HG02759 (cell line): ENCODE results near the gene SPG7.
"Not testable (repeated sequence)": the region's sequence is repeated elsewhere in the genome, so short reads cannot be mapped to it uniquely, and the experiment has no call there.

ENCODE experiments used
- ATAC-seq: cut with Tn5 transposase; IDR thresholded peaks from one replicate; pipeline ENCODE4 v1.9.1; 2021; ENCODE audit warnings: mild to moderate bottlenecking, moderate library complexity; ENCODE audit not compliant: unreplicated experiment

The SPG7 gene

DNA sequence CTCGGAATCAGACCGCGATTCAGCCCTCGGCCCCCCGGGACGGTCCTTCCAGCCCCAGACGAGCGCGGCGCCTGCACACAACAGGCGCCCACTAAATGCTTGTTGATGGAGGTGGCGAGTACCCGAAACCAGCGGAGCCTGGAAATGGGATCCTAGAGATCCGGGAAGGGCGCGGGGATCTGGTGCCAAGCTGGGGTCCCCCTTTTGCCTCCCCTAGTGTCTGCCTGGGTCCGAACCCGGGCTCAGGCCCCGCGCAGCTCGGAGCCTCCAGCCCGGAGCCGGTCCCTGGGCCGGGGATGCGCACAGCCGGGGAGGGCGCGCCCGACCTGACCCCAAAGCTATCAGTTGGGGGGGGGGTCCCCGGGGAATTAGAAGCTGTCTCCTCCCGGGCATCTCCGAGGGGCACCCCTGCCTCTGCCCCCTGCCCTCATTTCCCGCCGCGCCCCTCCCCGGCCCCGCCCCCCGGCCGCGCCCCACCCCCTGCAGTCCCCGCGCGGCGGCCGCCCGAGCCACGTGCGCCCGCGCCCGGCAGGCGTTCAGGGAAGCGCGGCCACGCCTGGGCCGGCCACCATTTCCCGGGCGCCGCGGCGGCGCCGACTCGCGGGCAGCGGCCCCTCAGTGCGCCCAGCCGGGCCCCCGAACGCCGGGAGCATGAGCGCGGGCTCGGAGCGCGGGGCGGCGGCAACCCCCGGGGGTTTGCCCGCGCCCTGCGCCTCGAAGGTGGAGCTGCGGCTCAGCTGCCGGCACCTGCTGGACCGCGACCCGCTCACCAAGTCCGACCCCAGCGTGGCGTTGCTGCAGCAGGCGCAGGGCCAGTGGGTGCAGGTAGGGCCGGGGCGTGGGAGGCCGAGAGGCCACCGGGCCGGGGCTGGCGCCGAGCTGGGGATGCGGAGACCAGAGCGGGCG lies 67.3 kb downstream of the SPG7 start, which contains the start of gene CPNE7:
TSS of gene CPNE7 (plus strand) at position 512 of the 906 bp plus-strand sequence. CDS start at position 652, 140 bp downstream.
- peak; percentile 37 for ATAC-seq

DNA sequence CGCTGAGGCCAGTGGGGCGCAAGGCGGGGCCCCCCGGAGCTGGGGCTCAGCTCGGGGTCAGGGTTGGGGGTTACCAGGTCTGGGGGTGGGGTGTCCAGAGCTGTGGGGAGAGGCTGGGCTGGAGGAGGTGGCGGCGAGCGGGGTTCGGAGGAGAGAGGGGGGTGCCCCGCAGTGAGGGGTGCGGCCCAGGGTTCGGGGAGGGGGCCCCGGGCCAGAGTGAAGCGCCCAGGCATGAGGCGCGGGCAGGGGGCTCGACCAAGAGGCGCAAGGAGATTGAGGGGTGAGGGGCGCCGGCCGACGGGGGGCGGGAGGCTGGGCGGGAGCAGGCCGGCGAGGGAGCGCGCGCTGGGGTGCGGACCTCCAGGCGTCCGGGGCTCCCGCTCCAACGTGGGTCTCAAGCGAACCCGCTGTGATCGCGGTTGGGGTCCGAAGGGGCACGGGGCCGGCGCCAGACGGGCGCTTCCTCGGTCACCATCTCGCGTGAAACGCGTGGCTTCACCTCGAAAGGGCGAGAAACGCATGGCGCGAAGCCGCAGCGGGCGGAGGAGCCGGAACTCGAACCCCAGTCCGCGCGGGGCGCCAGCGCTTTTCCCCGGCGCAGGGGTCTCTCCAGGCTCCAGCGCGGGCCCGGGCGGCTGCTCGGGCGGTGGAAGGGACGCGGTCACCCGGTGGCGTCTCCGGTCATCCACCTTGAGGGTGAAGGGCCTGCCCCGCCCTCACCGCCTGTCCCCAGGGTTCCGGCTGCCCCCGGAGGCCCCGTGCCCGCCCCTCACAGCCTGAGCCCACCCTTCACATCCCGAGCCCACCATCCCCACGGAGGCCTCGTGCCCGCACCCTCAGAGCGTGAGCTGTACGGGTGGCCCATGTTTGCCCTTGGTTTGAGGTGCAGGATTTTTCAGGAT lies 68.2 kb downstream of the SPG7 start:
- no peak for ATAC-seq

DNA sequence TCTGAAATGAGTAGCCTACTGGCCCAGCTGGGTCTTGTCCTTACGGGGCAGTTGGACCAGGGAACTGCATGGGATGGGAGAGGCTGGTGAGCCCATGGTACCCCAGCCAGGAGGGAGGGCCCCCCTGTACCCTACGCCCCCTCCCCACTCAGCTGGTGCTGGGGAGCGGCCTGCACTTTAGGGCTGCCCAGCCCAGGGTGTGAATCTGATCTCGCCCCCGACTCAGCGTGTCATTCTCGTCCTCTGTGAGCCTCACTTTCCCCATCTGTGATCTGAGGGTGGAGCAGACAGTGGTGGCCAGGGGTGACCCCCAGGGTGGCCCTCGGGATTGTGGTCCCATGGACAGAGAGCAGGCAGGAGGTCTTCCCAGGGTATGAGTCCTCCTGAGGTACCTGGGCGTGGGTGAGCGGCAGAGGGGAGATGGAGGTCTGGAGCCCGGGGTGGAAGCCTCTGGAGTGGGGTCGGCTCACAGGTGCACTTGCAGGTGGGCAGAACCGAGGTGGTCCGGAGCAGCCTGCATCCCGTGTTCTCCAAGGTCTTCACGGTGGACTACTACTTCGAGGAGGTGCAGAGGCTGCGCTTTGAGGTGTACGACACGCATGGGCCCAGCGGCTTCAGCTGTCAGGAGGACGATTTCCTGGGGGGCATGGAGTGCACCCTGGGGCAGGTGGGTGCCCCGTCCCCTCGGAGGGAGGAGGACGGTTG lies 69.0 kb downstream of the SPG7 start:
- no peak for ATAC-seq

DNA sequence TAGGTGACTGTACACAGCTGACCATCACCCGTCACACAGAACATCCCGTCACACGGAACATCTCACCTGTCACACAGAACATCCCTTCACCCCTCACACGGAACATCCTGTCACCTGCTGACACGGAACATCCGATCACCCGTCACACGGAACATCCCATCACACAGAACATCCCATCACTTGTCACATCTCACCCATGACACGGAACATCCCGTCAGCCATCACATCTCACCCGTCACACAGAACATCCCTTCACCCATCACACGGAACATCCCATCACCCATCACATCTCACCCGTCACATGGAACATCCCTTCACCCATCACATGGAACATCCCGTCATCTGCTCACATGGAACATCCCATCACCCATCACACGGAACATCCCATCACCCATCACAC lies 71.1 kb downstream of the SPG7 start:
- no peak for ATAC-seq

DNA sequence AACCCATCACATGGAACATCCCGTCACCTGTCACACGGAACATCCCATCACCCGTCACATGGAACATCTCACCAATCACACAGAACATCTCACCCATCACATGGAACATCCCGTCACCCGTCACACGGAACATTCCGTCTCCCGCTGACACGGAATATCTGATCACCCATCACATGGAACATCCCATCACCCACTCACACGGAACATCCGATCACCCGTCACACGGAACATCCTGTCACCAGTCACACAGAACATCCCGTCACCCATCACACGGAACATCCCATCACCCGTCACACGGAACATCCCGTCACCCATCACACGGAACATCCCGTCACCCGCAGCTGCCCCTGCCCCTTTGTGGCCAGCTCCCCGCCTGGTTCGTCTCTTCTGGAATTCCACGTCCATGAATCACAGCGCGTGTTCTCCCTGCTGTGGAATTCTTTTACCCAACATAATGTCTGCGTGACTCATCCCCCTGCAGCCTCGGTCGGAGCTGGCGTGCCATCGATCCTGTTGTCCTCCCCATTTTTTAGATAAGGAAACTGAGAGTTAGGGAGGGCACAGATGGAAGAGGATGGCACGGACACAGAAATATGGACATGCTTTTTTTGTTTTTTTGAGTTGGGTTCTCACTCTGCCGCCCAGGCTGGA lies 73.0 kb downstream of the SPG7 start:
- ATAC-seq = no peak

DNA sequence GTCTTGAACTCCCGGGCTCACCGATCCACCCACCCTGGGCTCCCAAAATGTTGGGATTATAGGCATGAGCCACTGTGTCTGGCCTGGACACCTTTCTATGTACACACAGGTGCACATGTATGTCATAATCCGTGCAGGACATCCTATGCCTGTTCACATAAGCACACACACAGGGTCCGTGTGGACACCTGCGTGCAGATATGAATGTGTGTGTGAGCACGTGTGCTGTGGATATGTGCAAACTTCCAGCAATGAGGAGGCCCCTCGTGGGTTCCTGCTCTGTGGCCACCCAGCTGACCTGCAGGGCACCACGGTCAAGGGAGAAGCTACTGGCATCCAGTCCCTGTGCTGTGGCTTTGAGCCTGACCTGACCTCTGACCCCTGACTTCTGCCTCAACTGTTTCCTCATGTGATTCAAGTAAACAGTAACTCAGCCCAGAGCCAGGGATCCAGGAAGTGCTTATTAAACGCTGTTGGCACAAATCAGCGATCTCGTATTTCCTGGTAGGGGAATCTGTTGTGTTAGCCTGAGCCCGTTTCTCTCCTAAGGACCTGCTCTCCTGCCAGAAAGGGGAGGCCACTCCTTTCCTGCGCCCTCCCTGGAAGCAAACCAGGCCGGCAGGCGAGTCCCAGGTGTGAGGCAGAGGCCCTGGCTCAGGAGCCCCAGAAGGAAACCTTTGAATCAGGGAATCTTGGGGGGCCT lies 73.8 kb downstream of the SPG7 start:
- ATAC-seq = no peak

DNA sequence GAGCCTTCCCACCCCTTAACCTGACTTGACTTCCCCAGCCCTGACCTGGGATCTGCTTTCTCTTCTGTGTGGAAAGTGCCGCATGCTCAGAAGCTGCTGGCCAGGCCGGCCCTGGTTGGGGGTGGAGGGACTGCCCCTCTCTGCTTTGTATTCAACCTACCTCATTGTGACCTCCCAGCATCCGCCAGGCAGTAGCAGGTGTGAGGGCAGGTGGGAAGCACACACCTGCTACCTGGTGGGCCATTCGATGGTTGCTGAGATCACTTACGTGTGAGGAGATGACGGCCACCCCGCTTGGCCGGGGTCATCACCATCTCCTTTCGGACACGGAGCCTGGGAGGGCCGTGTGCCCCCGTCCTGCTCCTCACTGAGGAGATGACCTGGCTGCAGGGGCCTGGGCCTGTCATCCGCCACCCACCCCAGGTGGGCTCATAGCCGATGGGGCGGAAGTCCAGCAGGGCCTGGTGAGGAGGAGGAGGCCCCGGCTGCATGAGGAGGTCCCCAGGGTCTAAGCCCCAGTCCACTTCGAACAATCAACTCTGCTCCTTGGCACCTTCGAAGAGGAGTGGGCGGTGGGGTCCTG lies 74.5 kb downstream of the SPG7 start:
- ATAC-seq = no peak

DNA sequence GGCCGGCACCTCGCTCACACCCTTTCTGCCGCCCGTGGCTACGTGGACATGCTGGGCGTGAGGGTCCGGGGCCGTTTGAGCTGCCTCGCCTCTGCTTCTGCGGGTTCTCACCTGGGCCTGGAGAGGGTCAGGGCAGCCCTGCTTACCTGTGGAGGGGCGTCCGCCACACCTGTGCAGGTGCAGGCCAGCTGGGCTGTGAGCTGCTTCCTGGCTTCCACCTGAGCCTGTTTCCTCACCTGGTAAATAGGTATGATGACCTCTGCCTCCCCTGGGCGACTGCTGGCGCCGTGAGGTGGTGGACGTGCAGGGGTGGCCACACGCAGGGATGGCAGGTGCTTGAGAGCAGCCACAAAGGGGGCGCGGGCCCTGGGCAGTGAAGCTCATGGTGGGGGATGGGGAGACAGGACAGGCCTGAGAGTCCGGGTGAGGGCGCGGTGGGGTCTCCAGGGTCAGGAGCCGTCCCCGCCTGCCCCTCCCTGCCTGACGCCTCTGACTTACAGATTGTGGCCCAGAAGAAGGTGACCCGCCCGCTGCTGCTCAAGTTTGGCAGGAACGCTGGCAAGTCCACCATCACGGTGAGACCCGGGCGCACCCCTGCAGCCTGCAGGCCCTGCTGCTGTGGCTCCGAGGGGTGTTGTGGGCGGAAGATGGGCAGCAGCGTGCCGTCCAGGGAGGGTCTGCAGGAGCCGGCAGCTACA lies 75.1 kb downstream of the SPG7 start:
- ATAC-seq = no peak

DNA sequence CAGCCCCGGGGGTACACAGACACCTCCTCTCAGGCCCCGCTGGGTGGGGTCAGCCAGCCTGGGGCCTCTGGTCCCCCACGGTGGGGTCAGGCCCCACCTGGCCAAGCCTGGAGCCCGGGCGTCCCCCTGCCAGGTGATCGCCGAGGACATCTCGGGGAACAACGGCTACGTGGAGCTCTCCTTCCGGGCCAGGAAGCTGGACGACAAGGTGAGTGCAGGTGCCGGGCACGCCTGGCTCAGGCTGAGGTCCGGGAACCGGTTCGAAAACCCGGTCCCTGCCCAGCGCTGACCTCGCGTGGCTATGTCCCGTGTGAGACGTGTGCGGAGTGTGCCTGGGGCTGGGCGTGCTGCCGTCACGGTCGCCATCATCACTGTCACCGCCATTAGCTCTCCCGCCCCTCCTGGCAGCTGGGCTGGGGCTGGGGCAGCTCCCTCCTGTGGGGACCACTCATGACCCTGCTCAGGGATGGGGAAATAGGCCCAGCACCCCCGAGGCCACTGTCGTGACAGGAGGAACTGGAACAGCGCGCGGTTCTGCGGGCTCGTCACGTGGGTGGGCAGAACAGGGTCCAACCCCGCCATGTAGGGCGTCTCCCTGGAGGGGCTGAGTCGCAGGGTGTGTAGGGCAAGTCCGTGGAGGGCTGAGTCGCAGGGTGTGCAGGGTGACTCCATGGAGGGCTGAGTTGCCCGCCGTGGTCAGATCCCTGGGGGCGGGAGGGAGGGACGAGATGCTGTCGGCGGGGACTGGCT lies 75.9 kb downstream of the SPG7 start:
- no peak for ATAC-seq

DNA sequence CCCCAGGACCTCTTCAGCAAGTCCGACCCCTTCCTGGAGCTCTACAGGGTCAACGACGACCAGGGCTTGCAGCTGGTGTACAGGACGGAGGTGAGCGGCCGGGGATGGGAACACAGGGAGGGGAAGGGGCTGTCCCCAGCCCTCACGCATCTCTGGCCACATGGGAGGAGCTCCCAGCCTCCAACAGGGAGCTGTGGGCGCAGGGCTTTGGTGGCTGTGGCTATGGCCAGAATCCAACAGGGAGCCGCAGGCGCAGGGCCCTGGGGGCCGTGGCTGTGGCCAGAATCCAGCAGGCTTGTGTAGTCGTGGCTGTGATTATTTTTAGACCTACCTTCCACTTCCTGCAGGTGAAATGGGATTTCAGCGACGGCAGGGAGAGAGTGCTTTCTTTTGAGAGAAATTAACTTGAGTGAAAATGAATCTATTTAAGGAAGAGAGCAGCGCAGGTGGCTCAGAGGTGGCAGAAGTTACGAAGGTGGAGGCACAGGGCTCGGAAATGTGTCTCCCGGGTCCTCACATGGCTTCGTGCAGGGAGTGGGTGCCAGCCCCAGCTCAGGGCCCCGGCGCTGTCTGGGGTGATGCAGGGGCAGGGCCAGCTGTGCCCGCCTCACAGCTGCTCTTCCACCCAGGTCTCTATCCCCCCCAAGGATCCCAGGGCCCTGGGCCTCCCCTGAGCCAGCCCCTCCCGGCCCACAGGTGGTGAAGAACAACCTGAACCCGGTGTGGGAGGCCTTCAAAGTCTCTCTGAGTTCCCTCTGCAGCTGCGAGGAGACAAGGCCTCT lies 76.8 kb downstream of the SPG7 start:
- ATAC-seq = no peak

DNA sequence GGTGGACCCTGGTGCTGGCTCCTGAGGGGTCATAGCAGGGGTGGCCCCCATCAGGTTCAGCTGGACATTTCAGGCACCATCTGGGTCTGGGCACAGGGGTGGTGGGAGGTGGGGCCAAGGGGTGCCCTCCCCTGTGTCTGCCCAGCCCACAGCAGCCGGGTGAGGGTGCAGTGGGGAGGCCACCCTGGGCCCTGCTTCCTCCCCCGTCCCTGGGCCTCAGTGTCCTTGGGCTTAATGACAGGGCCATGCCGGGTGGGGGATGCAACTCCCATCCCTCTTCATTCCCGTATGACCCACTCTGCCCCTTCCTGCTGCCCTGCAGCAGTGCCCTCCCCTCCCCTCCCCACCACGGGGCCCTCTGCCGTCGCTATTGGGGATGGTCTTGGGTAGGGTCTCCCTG lies 78.0 kb downstream of the SPG7 start:
- no peak for ATAC-seq

DNA sequence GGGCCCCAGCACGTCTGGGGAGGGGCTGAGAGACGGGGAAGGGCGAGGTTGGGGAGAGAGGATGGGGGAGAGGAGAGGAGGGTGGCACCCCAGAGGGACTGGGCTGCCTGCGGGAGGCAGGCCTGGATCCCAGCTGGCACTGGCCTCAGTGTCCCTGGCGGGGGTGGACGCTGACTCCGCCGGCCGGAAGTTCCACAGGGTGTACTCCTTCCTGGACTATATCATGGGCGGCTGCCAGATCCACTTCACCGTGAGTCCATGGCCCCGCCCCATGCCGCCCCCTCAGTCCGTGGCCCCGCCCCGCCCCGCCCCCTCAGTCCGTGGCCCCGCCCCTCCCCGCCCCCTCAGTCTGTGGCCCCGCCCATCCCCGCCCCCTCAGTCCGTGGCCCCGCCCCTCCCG lies 78.7 kb downstream of the SPG7 start:
- no peak for ATAC-seq

DNA sequence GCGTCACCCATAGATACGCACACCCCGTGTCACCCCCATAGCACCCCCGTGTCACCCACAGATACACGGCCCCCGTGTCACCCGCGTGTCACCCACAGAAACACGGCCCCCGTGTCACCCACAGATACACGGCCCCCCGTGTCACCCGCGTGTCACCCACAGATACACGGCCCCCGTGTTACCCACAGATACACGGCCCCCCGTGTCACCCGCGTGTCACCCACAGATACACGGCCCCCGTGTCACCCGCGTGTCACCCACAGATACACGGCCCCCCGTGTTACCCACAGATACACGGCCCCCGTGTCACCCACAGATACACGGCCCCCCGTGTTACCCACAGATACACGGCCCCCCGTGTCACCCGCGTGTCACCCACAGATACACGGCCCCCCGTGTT lies 79.5 kb downstream of the SPG7 start:
- ATAC-seq = not testable (repeated sequence)

DNA sequence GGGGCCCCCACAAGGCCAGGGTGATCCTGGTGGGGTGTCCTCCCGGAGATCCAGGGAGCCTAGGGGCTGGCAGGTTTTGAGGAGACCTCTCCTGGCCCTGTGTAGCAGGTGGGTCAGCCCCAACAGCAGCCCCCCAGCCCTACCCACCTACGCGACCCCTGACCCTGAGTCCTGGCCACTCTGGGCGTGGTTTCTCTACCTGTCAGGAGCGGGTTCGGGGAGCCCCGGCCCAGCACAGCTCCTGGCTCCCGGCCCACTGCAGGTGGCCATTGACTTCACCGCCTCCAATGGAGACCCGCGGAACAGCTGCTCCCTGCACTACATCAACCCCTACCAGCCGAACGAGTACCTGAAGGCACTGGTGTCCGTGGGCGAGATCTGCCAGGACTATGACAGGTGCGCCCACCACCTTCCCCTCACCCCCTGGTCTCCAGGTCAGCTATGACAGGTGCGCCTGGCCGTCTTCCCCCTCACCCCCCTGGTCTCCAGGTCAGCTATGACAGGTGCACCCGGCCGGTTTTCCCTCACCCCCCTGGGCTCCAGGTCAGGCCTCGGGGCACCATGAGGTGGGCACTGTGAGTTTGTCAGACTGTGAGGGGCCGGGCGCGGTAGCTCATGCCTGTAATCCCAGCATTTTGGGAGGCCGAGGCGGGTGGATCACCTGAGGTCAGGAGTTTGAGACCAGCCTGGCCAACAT lies 80.4 kb downstream of the SPG7 start:
- ATAC-seq = no peak

DNA sequence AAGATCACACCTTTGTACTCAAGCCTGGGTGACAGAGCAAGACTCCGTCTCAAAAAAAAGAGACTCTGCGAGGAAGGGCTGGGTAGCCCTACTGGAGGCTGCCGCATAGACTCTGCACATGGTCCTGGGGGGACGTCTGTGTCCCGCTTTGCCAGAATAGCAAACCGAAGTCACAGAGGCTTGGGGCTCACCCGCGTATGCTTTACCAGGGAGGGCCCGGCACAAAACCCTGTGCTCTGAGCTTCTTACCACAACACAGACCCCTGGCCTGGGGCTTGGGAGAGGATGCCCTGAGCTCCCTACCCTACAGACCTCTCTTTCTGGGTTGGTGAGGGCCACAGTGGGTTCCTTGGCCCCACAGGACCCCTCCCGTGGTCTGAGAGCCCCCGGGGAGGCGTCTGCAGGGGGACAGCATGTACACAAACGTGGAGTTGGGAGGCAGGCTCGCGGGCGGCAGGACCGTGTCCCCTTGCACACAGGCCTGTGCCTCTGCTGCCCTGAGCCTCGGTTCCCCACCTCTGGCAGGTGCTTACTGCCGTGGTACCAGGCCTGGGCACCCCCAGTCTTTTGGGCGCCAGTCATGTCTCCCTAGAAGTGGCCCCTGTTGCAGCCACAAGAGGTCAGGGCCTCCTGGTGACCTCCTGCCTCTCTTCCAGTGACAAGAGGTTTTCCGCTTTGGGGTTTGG lies 81.2 kb downstream of the SPG7 start:
- no peak for ATAC-seq

DNA sequence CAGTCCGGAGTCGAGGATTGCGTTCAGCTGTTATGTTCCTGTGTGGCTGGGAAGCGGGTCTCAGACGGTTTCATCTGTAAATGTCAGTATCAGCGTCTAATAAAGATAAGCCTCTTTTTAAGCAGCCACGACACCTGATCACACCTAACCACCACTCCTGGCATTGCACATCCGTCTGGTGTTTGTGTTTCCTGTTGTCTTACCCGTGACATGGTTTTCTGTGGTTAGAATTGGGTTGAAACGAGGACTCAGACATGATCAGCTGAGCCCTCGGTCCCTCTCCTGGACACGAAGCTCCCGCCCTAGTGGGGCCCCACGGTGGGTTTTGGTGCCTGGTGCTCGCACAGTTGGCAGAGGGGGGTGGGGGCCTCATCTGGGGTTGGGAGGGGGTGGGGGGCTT lies 85.6 kb downstream of the SPG7 start:
- no peak for ATAC-seq
